Medulla oblongata (tissue), 1 donor: ENCODE data around the gene RXRA.

Source experiments
- DNase-seq: peaks from one replicate; pipeline ENCODE4 v3.0.0-alpha.2; 2015; ENCODE audit errors: extremely low spot score

Gene RXRA

DNA sequence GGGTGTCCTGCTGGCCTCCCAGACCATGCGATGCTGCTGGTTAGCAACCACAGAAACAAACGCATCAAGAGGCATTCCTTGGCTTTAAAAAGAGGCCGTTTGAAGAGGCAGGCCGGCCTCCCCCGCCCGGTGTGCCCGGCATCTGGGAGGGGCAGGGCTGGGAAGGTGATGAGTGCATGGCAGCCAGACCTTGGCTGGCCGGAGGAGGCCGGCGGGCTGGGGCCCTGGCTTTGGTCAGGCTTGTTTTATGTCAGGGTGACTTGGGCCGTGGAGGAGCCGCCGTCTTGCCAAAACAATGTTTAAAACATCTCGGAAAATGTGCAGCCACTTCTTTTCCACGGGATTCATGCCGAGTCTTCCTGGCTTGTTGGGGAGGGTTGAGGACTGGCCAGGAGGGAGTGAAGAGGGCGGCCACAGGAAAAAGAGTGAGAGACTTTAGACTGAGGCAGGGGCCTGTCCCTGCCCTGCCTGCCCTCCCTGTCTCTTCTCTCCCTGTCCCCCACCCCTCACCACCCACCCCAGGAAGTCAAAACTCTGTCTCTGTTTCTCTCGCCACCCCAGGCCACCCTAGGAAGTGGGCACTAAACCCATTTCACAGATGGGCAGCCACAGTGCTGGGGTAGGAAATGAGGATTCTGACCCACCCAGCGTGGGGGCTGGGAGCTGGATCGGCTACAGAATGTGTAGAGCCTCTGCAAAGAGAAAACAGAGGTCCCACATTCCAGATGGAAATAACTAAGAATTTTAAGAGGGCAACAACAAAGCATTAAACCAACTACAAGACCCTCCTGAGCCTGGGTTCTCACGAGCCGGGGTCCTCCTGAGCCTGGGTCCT lies 143.0 kb downstream of the RXRA start:
- no peak for DNase-seq

DNA sequence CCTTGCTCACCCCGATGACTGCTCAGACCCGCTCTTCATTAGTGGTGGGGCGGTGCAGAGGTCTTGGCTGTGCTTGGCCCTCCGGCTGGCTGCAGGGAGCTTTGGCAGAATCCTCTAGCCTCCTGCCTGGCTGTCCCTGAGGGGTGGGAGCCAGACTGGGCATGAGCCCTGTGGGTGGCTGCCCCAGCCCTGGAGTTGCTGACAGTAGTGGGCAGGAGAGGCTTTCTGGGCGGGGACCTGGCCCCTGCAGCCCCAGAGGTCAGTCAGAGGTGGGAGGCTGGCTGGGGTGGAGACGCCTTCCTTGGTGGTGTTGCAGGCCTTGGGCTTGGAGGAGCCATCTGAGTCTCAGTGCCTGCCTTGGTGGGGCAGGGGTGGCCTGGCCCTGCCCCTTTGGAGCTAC lies 146.0 kb downstream of the RXRA start:
- no peak for DNase-seq

DNA sequence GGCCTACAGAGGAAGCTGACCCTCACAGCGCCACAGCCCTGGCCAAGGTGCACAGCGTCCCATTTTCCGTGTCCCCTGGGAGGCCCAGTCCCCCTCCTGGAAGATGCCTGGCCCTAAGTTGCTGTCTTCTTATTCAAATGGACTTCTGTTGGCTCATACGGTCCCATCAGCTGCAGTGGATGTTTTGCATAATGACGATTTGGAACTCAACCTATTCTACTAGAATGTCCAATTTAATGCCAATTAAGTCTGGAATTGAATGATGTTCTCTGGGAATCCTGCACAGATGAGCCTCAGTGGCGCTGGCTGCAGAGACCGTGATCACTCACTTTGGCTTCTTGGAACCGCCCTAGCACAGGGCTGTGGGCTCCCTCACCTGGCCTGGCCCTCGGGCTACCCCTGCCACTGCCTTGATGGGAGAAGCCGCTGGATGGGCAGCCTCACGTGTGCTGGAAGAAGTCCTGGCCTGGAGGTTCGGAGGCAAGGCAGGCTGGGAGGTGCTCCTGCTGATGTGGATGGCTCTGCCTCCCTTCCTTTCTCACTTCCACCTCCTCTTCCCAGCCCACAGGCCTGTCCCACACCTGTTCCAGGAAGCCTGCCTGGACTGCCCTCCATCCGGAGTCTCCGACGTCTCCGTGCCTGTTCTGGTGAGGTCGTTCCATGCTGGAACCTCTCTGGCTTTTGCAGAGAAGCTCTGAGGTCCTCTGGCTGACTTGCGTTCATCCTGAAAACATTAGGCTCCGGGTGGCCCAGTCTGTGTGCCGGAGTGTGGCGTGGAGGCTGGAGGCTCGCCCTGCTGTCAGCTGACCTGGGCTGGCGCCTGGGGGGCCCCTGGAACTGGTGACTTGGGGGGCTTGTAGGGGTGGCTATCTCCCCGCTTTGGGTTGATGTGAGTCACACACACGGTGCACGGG lies 147.1 kb downstream of the RXRA start:
- no peak for DNase-seq

DNA sequence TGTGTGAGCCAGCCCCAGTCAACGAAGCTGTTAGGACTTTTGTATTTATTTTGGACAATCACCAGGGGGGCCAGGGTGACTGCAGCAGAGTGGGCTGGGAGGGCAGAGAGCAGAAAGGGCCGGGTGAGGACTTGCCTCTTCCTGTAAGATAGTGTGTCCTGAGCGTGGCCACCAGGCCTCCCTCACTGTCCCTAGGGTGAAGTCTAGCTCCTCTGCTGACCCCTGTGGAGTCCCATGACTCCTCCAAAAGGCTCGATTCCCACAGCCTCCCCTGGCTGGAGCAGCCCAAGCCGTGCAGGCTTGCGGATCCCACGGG lies 147.8 kb downstream of the RXRA start:
- no peak for DNase-seq

DNA sequence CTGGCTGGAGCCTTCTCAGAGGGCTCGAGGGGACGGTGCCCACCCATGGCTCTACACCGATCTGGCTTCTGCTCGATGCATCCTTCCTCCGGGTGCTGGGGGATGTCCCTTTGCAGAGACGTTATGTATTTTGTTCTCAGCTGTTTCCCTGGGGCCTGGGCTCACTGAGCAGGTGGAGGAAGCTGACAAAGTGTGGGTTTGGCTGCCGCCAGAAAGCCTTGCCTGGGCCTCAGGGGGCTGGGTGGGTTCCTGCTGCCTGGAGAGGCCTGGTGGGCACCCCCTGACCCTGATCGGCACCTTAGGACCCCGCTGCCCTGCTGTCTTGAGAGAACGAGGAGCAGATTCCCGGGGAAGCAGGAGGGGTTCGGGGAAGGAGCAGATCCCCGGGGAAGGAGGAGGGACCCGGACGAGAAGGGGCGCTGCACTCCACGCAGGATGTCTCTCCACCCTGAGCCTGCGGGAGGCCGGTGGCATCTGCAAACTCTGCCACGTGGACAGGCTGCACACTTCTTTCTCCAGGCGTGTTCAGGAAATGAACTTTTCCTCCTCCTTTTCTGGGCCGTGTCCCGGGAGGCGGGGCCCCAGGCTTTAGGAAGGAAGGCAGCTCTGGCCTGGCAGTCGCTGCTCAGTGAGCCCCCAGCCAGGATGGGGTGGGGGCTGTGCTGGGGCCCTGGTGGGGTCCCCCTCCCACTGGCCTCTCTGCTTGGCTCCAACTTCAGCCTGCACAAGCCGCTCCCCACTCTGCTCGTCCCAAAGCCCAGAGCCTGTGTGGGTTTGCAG lies 148.9 kb downstream of the RXRA start:
- DNase-seq: no peak

DNA sequence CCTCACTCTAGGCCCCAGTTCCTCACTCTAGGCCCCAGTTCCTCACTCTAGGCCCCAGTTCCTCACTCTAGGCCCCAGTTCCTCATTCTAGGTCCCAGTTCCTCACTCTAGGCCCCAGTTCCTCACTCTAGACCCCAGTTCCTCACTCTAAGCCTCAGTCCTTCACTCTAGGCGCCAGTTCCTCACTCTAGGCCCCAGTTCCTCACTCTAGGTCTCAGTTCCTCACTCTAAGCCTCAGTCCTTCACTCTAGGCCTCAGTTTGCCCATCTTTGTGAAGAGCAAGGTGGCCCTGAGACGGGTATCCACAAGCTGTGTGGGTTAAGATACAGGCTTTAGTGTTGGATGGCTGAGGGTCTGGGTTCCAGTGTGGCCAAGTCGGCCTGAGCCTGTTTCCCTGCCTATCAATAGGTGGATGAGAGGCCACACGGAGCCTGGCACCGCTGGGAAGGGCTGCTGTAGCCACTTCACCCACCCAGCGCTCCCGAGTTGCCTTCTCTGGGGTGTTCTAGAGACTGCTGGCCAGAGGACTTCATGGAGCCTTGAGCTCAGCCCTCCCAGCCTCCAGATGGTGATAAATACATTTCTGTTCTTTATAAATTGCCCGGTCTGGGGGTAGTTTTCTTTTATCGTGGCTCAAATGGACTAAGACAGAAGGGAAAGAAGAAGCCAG lies 150.2 kb downstream of the RXRA start:
- no peak for DNase-seq

DNA sequence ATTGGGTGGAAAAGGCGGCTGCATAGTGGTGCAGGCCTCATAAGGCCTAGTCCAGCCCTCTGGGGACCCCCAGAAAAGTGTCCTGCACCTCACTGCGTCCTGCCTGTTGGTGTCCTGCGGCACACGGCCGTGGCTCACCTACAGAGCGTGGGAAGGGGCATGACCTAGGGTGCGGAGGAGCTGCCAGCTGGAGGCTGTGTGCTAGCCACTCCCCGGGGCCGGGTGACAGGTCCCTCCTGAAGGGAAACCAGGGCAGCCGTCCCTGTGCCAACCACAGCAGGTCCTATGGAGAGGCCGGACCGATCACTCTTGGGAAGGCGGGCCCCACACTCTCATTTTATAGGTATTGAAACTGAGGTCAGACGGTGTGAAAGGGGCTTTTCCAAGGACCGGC lies 150.7 kb downstream of the RXRA start:
- DNase-seq: no peak

DNA sequence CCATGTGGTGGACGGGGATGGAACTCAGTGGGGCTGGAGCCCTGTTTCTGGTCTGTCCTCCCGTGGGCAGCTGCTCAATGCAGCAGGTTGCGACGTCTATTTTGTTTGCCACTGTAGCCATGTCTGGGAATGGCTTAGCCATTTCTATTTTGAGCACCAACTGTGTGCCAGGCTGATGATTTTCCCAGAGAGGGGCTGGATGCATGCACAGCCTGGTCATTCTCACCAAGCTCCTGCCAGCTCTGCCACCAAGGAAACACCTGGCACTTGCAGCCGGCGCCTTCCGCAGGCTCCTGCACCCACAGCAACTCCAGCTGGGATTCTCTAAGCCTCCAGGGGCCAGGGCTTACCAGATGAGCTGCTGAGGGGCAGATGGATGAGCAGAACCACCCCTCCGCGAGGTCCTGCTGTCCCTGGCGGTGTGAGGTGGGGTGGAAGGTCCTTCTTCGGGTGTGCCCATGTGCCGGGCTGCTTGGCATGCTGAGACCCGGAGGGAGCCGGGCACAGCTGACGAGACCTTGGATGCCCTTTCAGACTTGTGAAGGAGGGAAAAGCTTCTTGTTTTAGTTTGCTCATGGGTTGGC lies 151.2 kb downstream of the RXRA start:
- DNase-seq: no peak

DNA sequence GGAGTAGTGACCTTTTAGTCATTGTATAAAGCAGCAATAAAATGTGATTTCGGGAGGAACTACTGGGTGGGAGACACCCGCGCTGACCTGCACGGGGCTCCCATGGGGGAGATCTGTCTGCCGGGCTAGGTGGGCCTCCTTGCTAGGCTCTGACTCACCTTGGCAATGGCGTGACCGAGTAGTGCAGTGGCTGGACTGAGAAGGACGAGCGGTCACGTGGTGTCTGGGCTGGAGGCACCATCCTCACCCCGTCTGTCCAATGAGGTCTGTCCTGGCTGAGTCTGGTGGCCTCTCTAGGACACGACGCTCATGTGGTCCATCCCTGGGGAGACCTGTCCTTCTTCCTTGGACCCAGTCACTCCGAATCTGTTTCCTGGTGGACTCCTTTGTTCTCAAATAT lies 151.7 kb downstream of the RXRA start:
- no peak for DNase-seq

DNA sequence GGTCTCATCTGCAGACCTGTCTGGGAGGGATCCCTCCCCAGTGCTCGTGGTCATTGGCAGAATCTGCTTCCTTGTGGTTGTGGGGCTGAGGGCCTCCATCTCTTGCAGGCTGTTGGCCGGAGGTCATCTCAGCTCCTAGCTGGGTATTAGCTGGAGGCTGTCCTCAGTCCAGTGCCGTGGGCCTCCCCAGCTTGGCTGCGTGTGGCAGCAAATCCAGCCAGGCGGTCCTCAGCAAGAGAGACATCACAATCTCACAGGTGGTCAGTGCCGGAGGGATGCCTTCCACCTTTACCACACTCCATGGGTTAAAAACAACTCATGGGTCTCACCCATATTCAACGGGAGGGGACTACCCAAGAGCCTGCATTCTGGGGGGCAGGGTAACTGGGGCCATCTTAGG lies 155.5 kb downstream of the RXRA start:
- DNase-seq: no peak

DNA sequence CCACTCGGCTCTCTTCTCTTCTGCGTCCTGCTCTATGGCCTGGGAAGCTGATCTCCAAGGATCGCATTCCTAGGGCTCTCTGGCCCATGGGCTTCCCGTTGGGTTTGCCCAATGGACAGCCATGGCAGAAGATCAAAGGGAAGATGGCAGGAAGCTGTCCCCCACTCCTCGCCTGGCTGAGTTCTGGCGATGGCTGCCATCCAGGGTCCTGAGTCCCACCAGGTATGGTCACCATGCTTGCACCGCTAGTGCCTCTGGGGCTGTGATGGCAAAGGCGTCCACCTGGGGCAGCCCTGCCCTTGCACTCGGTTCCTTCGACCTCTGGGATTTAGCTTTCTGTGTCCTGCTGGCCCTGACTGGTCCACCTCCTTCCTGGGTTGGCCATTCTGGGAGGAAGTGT lies 156.0 kb downstream of the RXRA start:
- no peak for DNase-seq

DNA sequence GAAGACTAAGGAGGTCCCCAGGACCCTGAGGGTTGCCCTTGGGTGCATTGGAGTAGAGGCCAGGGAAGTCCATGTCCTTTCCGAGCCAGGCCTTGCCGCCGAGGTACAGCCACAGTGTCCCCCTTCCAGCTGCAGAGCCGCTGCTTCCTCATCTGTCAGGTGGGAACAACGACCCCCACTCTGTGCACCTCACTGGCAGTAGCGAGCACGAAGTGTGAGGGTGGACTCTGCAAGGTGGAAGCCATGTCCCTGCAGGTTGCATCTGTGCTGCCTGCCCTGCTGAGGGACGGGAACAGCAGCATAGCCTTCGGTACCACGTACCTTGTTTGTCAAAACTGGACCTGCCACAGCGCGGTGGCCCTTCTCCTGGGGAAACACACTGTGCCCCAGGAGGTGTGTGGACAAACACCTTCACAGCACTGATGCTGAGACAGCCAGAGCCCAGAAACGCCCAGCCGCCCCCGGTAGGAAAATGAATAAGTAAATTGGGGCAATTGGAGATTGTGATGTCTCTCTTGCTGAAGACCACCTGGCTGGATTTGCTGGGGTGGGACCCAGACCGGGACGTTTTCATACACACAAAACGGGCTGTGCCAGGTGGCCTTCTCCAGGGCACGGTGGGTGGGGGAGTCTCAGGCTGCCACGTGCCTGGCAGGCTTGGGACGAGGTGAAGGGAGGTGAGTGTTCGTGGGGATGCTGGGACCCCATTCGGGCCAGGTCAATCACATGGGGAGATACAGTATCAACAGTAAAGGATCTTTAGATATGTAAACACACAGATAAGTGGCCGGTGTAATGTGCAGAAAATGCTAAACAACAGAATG lies 157.3 kb downstream of the RXRA start:
- no peak for DNase-seq

DNA sequence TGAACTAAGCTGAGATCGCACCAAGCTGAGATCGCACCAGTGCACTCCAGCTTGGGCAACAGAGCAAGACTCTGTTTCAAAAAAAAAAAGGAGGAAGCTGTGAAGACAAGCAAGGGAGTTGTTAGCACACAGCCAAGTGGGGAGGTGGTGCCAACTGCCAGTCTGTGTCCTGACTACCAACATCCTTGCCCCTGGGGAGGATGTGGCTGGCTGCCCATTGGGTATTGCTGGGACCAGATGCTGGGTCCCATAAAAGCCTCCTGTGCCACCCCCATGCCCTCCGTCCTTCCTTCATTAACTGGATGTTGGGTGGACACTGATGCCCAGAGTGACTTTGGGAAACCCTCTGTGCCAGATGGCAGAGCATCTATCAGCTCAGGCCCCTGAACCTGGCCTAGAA lies 158.2 kb downstream of the RXRA start:
- peak; percentile 37 for DNase-seq

DNA sequence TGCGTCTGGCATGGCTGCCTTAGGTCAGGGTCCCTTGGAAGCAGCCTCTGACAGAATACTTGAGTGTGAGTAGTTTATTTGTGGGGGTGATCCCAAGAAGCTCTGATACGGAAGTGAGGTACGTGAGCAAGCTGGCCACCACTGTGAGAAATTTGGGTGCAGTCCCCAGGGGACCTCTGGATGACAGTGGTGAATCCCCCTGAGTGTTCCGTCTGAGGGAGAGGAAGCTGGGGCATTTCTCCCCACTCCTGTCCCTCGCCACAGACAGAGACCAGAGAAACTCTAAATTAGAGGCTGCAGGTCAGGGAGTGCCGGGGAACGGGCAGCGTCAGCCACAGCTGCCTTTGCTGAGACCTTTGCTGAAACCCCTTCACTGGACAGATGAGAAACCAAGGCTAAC lies 159.4 kb downstream of the RXRA start:
- no peak for DNase-seq

DNA sequence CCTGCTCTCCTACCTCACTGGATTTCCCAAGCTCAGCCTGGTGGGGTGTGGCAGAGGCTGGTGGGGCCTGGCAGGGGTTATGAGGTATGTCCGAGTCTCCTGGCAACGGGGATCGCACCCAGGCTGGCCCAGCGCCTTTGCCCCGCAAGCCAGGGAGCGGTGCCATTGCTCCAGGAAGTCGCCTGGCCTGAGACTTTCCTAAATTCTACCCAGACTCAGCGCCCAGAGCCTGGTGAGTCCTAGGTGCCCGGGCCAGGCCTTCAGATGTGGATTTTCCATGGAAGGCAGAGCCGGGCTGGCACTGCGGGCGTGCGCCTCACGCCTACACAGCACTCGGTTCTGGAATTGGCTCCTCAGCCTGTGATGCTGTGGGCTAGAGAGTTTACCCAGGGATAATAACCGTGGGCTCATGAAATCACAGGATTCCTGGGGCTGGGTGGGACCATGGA lies 159.9 kb downstream of the RXRA start:
- DNase-seq: no peak

DNA sequence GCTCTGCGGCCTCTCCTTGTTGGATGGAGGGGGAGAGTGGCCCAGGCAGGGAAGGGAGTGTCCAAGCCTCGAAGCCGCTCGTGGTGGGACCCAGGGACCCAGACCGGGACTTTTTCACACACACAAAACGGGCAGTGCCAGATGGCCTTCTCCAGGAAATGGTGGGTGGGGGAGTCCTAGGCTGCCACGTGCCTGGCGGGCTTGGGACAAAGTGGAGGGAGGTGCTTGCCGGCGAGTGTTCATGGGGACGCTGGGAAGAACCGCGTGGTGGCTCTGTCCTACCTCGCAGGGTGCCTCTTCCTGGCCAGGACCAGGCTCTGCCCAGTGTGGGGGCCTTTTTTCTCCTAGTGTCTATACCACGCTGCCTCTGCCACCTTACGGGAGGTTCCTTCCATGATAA lies 160.3 kb downstream of the RXRA start:
- no peak for DNase-seq
